Erythroblast (primary cell): Measurements from ENCODE around the gene MOCOS.

Experiments used
- GATA1 ChIP-seq: IDR thresholded peaks from 2 replicates; pipeline ENCODE4 v1.6.1; 2011; ENCODE audit warnings: low read depth, mild to moderate bottlenecking, control low read depth, low read length, moderate library complexity
- POLR2A ChIP-seq: IDR thresholded peaks from 2 replicates; pipeline ENCODE4 v1.6.1; 2011; ENCODE audit warnings: mild to moderate bottlenecking, low read length

- TF ChIP-seq POLR2A (no peak), GATA1 (no peak)
These were observed 31.2 kb upstream of the MOCOS start for GRCh38 chr18:36155851-36156757.
